Stimulated activated CD8-positive, alpha-beta memory T cell treated with anti-CD3 and anti-CD28 coated beads, Interleukin-4, amount 100 ng/mL, for 24 hours (primary cell): ENCODE results near the gene YWHAH.

Experiments used
- DNase-seq: peaks from one replicate; pipeline ENCODE4 v3.0.0-alpha.2; 2020; ENCODE audit warnings: low read depth

Gene YWHAH

GRCh38 chr22:31943978-31944699 lies at the start of gene YWHAH:
YWHAH (plus strand) TSS chr22:31944535; CDS start chr22:31944734, 199 bp downstream.
- DNase-seq = peak; percentile 88

GRCh38 chr22:31895411-31896123 lies 48.8 kb upstream of the YWHAH start:
- DNase-seq = no peak

GRCh38 chr22:31896472-31896871 lies 47.9 kb upstream of the YWHAH start:
- no peak for DNase-seq

GRCh38 chr22:31897842-31898805 lies 46.2 kb upstream of the YWHAH start:
- DNase-seq = no peak

GRCh38 chr22:31898926-31899325 lies 45.4 kb upstream of the YWHAH start:
- no peak for DNase-seq

GRCh38 chr22:31899669-31900068 lies 44.7 kb upstream of the YWHAH start:
- no peak for DNase-seq

- no peak for DNase-seq
These were observed 42.8 kb upstream of the YWHAH start for GRCh38 chr22:31901388-31902137.

GRCh38 chr22:31904651-31905050 lies 39.7 kb upstream of the YWHAH start:
- no peak for DNase-seq

GRCh38 chr22:31905356-31905755 lies 39.0 kb upstream of the YWHAH start:
- no peak for DNase-seq

- DNase-seq = no peak
These were observed 38.2 kb upstream of the YWHAH start for GRCh38 chr22:31906086-31906485.

- no peak for DNase-seq
These were observed 37.8 kb upstream of the YWHAH start for GRCh38 chr22:31906569-31906968.

GRCh38 chr22:31909977-31910376 lies 34.4 kb upstream of the YWHAH start:
- no peak for DNase-seq

GRCh38 chr22:31911565-31912406 lies 32.5 kb upstream of the YWHAH start:
- DNase-seq = no peak

GRCh38 chr22:31912407-31912743 lies 32.0 kb upstream of the YWHAH start:
- no peak for DNase-seq

GRCh38 chr22:31915586-31915985 lies 28.7 kb upstream of the YWHAH start:
- DNase-seq = no peak

GRCh38 chr22:31917227-31917921 lies 27.0 kb upstream of the YWHAH start:
- DNase-seq = no peak

- DNase-seq = no peak
These were observed 24.6 kb upstream of the YWHAH start for GRCh38 chr22:31919730-31920129.

GRCh38 chr22:31920306-31920705 lies 24.0 kb upstream of the YWHAH start:
- DNase-seq = no peak

GRCh38 chr22:31921106-31921505 lies 23.2 kb upstream of the YWHAH start:
- no peak for DNase-seq

- no peak for DNase-seq
These were observed 21.8 kb upstream of the YWHAH start for GRCh38 chr22:31922534-31922933.
